Type B pancreatic cell (in vitro differentiated cells): ENCODE measurements around the gene ATRNL1. TPM values are rescaled to one million over a fixed set of nuclear protein-coding genes. Genes with fewer than 3 reads are reported as not detected.

Source experiments
- DNase-seq: peaks from one replicate; pipeline ENCODE4 v3.0.0; 2021; ENCODE audit warnings: mixed read lengths; ENCODE audit not compliant: unreplicated experiment; ENCODE audit errors: extremely low spot score
- H3K27ac Mint-ChIP-seq: 2 replicates; pipeline ENCODE4 v1.8.0; 2021; ENCODE audit warnings: mild to moderate bottlenecking, mixed read lengths
- H3K27me3 Mint-ChIP-seq: 2 replicates; pipeline ENCODE4 v1.8.0; 2021; ENCODE audit warnings: mixed read lengths
- H3K36me3 Mint-ChIP-seq: 2 replicates; pipeline ENCODE4 v1.8.0; 2021; ENCODE audit warnings: mixed read lengths
- H3K4me1 Mint-ChIP-seq: one replicate; pipeline ENCODE4 v1.8.0; 2021; ENCODE audit warnings: mixed read lengths; ENCODE audit not compliant: unreplicated experiment
- H3K4me3 Mint-ChIP-seq: 2 replicates; pipeline ENCODE4 v1.8.0; 2021; ENCODE audit warnings: mild to moderate bottlenecking, mixed read lengths
- H3K9me3 Mint-ChIP-seq: 2 replicates; pipeline ENCODE4 v1.8.0; 2021; ENCODE audit warnings: mixed read lengths
- CTCF ChIP-seq: fragments of 200-600 bp; sonication (generic); conservative IDR thresholded peaks from 2 replicates; pipeline ENCODE4 v1.5.0; 2021; ENCODE audit warnings: antibody characterized with exemption, mild to moderate bottlenecking
- total RNA-seq: library from RNA; stranded (reverse); gene quantifications from 2 replicates; pipeline ENCODE4 v1.2.1, GENCODE V29; 2021; ENCODE audit warnings: low replicate concordance

The ATRNL1 gene
- total RNA-seq, 1 donor from 2014 or later = 38.4 TPM

DNA sequence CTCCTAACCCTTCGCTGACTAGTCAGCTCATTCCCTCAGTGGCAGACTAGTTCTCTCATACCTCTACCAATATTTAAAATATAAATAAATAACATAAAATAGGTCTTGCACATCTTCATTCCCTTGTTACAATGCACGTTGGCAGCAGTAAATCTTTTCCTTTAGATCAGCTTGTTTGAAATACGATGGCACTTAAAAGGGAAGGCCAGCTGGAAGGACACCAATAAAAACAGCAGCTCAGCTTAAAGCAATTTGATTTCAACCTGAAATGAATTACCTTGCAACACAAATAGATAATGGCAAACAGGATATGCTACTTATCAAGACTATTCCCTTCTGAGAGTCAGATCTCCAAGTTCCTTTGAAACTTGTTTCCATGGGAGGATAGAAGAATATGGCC, 858.1 kb downstream of the ATRNL1 start:
- H3K27ac Mint-ChIP-seq = no peak overlapping the region
- TF ChIP-seq CTCF = no peak
- H3K27me3 Mint-ChIP-seq = no peaks in the 10 kb centered on the region
- H3K4me1 Mint-ChIP-seq = peaks cover 19% of the 10 kb centered on the region
- no peak for DNase-seq
- H3K4me3 Mint-ChIP-seq = no peak overlapping the region
- H3K9me3 Mint-ChIP-seq = no peaks in the 10 kb centered on the region
- no peaks in the 10 kb centered on the region for H3K36me3 Mint-ChIP-seq

GRCh38 chr10:115953281-115953680, 860.1 kb downstream of the ATRNL1 start:
- H3K27ac Mint-ChIP-seq = no peak overlapping the region
- no peaks in the 10 kb centered on the region for H3K9me3 Mint-ChIP-seq
- H3K4me3 Mint-ChIP-seq = no peak overlapping the region
- TF ChIP-seq CTCF = no peak
- peaks cover 23% of the 10 kb centered on the region for H3K4me1 Mint-ChIP-seq
- no peak for DNase-seq
- H3K36me3 Mint-ChIP-seq = no peaks in the 10 kb centered on the region
- H3K27me3 Mint-ChIP-seq = peaks cover under 1% of the 10 kb centered on the region

DNA sequence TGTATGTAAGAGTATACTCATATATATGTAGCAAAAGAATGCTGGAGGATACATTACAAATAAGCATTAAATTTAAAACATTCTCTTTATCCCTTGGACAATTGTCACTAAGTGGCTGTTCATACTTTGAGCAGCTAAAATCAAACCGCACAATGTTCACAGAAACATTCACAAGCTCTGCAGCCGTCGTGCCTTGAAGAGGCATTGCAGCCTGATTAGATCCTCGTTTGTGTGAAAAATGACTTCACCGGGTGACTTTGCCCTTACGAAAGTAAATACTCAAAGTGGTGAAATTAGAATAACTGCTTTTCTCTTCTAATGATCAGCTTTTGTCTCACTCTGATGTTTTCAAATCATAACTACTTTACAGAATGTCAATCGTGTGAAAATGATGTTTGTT, 860.8 kb downstream of the ATRNL1 start:
- H3K36me3 Mint-ChIP-seq = no peaks in the 10 kb centered on the region
- H3K4me3 Mint-ChIP-seq = no peak overlapping the region
- TF ChIP-seq CTCF = no peak
- H3K27me3 Mint-ChIP-seq = peaks cover 6% of the 10 kb centered on the region
- H3K27ac Mint-ChIP-seq = no peak overlapping the region
- H3K9me3 Mint-ChIP-seq = no peaks in the 10 kb centered on the region
- no peak for DNase-seq
- H3K4me1 Mint-ChIP-seq = peaks cover 21% of the 10 kb centered on the region

DNA sequence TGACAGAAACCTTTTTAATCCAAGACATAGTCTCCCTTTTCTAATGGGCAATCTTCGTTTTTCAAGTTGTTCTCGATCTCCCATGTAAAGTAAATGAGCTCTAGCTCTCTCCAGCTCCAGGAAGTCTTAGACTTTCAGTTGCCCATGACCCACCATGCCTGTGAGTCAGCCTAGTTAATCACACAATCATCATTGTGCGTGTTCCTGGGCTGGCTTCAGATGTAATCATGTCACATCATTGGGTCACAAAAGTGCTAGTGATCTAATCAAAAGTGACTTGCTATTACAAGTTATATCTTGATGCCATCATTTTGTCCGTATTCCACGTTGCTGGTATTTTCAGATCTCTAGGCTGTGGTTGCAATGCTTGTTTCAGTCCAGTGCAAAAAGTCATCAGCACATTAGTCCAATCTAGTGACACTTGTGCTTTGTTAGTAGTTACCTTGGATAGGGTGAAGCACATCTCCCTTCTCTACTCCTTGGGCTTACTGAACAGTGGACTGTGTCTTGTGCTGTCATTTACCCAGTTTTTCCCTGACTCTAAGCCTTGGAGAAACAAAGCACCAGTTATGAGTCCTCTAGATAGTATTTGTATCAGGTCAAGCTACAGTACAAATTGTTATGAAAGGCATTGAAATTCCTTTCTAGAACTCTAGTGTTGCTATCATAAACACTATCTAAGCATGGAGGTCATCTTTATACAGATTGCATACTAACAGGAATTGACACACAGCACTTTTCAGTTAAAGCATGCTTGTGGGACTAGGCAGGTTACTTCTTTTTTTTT, 863.3 kb downstream of the ATRNL1 start:
- TF ChIP-seq CTCF = no peak
- H3K36me3 Mint-ChIP-seq = no peaks in the 10 kb centered on the region
- peaks cover 10% of the 10 kb centered on the region for H3K27me3 Mint-ChIP-seq
- no peak for DNase-seq
- no peak overlapping the region for H3K27ac Mint-ChIP-seq
- H3K4me3 Mint-ChIP-seq = no peak overlapping the region
- H3K9me3 Mint-ChIP-seq = no peaks in the 10 kb centered on the region
- peaks cover 19% of the 10 kb centered on the region for H3K4me1 Mint-ChIP-seq

GRCh38 chr10:115957012-115957399, 863.8 kb downstream of the ATRNL1 start:
- no peak for DNase-seq
- peaks cover 19% of the 10 kb centered on the region for H3K4me1 Mint-ChIP-seq
- H3K9me3 Mint-ChIP-seq = no peaks in the 10 kb centered on the region
- H3K36me3 Mint-ChIP-seq = no peaks in the 10 kb centered on the region
- TF ChIP-seq CTCF = no peak
- no peak overlapping the region for H3K27ac Mint-ChIP-seq
- H3K27me3 Mint-ChIP-seq = peaks cover 10% of the 10 kb centered on the region
- no peak overlapping the region for H3K4me3 Mint-ChIP-seq
